ENCODE data around the gene STX8. TPM values are rescaled to one million over a fixed set of nuclear protein-coding genes. Genes with fewer than 3 reads are reported as not detected.

The STX8 gene
- total RNA-seq, 2 donors from 2014 or later, result 41.6 to 57.2 TPM

DNA sequence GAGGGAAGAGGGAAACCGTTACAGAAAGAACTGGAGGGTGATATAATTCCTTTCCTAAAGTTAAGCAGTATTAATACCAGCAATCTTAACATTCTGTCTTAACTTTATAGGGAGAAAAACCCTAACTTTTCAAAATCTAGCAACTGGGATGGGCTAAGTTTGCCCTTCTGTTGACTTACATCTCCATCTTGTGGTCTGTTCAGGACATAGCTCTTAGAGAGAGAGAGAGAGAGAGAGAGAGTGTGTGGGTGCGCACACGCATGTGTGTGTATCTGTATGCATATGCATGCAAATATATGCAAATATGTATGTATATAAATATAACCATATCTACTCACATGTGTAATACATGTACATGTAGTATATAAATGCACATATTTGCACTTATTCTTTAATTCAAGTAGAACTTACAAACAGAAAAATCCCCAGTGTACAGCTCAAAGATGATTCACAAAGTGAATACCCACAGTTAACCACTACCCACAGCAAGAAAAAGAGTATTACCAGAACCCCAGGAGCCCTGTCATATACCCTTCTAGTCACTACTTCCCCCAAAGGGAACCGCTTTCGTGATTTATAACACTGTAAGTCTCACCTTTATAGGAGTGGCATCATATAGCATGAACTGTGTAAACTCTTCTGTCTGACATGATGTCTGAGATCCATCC lies 46.5 kb downstream of the STX8 start:
- no peaks in the 10 kb centered on the region for H3K36me3 ChIP-seq
- DNase-seq, result no peak
- intact Hi-C loops (cut with DNase I), result loop anchor here (10.0 kb wide), 3 partner anchors 124 to 414 kb away; no protein-coding TSS in a partner anchor
- no peak overlapping the region for H3K9ac ChIP-seq (ENCODE audit: low read depth in 2 of 2, low read length in 2 of 2)
- no peak overlapping the region for H3K4me3 ChIP-seq
- H3K4me1 ChIP-seq, result no peaks in the 10 kb centered on the region
- no peaks in the 10 kb centered on the region for H3K9me3 ChIP-seq
- no peak overlapping the region for H3K27ac ChIP-seq
- H3K27me3 ChIP-seq, result no peaks in the 10 kb centered on the region
- TF ChIP-seq, protein P1, sequence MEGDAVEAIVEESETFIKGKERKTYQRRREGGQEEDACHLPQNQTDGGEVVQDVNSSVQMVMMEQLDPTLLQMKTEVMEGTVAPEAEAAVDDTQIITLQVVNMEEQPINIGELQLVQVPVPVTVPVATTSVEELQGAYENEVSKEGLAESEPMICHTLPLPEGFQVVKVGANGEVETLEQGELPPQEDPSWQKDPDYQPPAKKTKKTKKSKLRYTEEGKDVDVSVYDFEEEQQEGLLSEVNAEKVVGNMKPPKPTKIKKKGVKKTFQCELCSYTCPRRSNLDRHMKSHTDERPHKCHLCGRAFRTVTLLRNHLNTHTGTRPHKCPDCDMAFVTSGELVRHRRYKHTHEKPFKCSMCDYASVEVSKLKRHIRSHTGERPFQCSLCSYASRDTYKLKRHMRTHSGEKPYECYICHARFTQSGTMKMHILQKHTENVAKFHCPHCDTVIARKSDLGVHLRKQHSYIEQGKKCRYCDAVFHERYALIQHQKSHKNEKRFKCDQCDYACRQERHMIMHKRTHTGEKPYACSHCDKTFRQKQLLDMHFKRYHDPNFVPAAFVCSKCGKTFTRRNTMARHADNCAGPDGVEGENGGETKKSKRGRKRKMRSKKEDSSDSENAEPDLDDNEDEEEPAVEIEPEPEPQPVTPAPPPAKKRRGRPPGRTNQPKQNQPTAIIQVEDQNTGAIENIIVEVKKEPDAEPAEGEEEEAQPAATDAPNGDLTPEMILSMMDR (IDR thresholded peaks at IDR 0.05), result peak; percentile 24

DNA sequence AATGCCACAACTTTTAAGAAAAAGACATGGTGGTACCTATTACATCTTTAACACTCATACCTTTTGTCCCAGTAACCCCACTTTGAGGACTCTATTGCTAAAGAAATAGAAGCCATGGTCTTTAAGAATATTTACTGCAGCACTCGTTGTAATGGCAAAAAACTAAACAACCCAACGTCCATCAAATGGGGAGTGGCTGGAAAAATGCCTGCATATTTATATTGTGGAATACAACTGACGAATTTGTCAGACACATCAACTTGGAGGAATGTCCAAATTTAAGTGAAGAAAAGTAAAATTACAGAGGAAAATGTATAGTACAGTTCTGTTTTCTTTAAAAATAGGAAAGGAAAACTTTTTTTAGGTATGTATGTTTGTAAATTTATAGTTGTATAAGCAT lies 47.8 kb downstream of the STX8 start:
- H3K36me3 ChIP-seq, result no peaks in the 10 kb centered on the region
- H3K4me3 ChIP-seq, result no peak overlapping the region
- no peaks in the 10 kb centered on the region for H3K4me1 ChIP-seq
- intact Hi-C loops (cut with DNase I), result loop anchor here (10.0 kb wide), 3 partner anchors 123 to 413 kb away; no protein-coding TSS in a partner anchor
- H3K9me3 ChIP-seq, result no peaks in the 10 kb centered on the region
- no peaks in the 10 kb centered on the region for H3K27me3 ChIP-seq
- DNase-seq, result no peak
- H3K9ac ChIP-seq (ENCODE audit: low read depth in 2 of 2, low read length in 2 of 2), result no peak overlapping the region
- H3K27ac ChIP-seq, result no peak overlapping the region
- TF ChIP-seq, protein P1 (IDR thresholded peaks at IDR 0.05), result no peak

DNA sequence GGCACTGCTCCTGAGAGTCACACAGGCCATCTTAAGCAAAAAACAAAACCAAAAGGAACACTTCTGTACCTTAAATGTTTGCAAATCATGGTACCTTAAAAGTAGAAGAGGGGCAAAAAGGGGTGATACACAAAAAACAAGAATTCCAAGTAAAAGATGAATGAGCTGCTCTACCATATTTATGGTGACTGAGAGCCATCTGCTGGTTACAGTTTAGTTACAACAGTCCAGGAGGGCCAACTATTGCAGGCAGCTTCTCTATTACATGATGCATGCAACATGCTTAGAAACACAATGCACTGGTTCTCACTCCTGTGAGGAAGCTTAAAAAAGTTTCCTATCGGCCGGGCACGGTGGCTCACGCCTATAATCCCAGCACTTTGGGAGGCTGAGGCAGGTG lies 53.5 kb downstream of the STX8 start:
- no peak overlapping the region for H3K4me3 ChIP-seq

DNA sequence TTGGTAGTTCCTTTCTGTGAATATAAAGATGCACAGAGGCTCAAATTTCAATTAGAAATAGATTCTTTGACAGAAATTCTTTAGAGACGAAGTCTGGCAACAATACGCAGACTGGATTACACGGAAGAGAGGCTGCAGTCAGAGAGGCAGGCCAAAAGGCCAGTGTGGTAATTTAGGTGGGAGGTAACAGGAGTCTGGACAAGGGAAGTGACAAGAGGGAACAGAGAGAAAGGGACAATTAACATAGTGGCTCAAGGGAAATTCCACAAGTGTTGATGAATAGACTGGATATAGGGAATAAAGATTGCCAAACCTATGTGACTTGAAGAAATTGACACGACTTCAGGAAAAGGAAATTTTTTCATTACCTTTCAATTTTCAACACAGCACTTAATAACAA lies 54.6 kb downstream of the STX8 start:
- intact Hi-C loops (cut with DNase I), result loop anchor here (5.0 to 10.0 kb wide), 4 partner anchors 116 to 529 kb away; no protein-coding TSS in a partner anchor
- H3K4me3 ChIP-seq, result no peak overlapping the region
- H3K36me3 ChIP-seq, result no peaks in the 10 kb centered on the region
- H3K9me3 ChIP-seq, result no peaks in the 10 kb centered on the region
- no peak for DNase-seq
- H3K4me1 ChIP-seq, result no peaks in the 10 kb centered on the region
- H3K27me3 ChIP-seq, result no peaks in the 10 kb centered on the region
- no peak overlapping the region for H3K27ac ChIP-seq
- no peak overlapping the region for H3K9ac ChIP-seq (ENCODE audit: low read depth in 2 of 2, low read length in 2 of 2)
- TF ChIP-seq, protein P1 (IDR thresholded peaks at IDR 0.05), result no peak

More for the DNA sequence above, 53.5 kb downstream of the STX8 start:
- DNase-seq, result no peak
- H3K27ac ChIP-seq, result no peak overlapping the region
- H3K9ac ChIP-seq (ENCODE audit: low read depth in 2 of 2, low read length in 2 of 2), result no peak overlapping the region
- TF ChIP-seq, protein P1 (IDR thresholded peaks at IDR 0.05), result no peak
- no peaks in the 10 kb centered on the region for H3K4me1 ChIP-seq
- H3K36me3 ChIP-seq, result no peaks in the 10 kb centered on the region
- intact Hi-C loops (cut with DNase I), result loop anchor here (5.0 to 10.0 kb wide), 4 partner anchors 117 to 530 kb away; no protein-coding TSS in a partner anchor
- H3K27me3 ChIP-seq, result no peaks in the 10 kb centered on the region
- no peaks in the 10 kb centered on the region for H3K9me3 ChIP-seq

DNA sequence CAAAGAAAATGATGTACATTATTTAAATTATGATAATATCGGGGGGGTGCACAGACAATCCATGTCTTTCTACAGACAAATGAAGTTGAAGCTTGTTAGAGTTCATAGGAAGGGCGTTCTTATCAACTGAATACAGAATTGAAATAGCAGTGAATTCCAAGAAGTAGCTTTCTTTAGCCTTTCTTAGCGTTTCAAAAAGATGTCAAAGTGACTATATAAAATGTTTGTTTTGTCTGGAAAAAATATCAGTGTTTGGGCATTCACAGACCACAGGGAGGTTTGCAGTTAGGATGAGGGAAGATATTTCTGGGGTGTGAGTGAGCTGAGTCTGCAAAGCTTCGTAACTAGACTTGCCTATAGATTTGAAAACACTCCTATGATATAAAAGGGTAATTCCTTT lies 55.0 kb downstream of the STX8 start:
- no peak overlapping the region for H3K27ac ChIP-seq
- H3K9me3 ChIP-seq, result no peaks in the 10 kb centered on the region
- H3K4me1 ChIP-seq, result no peaks in the 10 kb centered on the region
- H3K36me3 ChIP-seq, result no peaks in the 10 kb centered on the region
- TF ChIP-seq, protein P1 (IDR thresholded peaks at IDR 0.05), result no peak
- no peaks in the 10 kb centered on the region for H3K27me3 ChIP-seq
- intact Hi-C loops (cut with DNase I), result loop anchor here (5.0 to 10.0 kb wide), 4 partner anchors 116 to 528 kb away; no protein-coding TSS in a partner anchor
- no peak overlapping the region for H3K9ac ChIP-seq (ENCODE audit: low read depth in 2 of 2, low read length in 2 of 2)
- DNase-seq, result no peak
- H3K4me3 ChIP-seq, result no peak overlapping the region
